CD4-positive, alpha-beta memory T cell (primary cell): ENCODE measurements around the gene SETBP1. TPM values are rescaled to one million over a fixed set of nuclear protein-coding genes. Genes with fewer than 3 reads are reported as not detected.
A peak's percentile ranks its signal among the peaks of the same experiment; 100 is the strongest.

Source experiments
- CTCF ChIA-PET: fragments of 350-600 bp; sonication (Branson Sonifier 250); formaldehyde crosslinking; loops from one replicate; lab custom pipeline; 2021; ENCODE audit warnings: inconsistent platforms; ENCODE audit not compliant: partially characterized antibody; lab: Charles Lee
- POLR2A ChIA-PET: fragments of 350-600 bp; sonication (Branson Sonifier 250); formaldehyde crosslinking; loops from one replicate; lab custom pipeline; 2021; ENCODE audit not compliant: partially characterized antibody; lab: Charles Lee
- DNase-seq, 5 donors: peaks; one replicate each; pipeline versions ENCODE4 v3.0.0 to v3.0.0-alpha.2; 2020 to 2022; ENCODE audit warnings: mixed read lengths in 1 of 5
- H3K27ac ChIP-seq: one replicate; pipeline ENCODE4 v1.7.0; 2013; ENCODE audit warnings: low read depth, low read length
- H3K27me3 ChIP-seq: 2 replicates; pipeline ENCODE4 v1.7.0; 2013; ENCODE audit warnings: mild to moderate bottlenecking, low read length, moderate library complexity; ENCODE audit not compliant: insufficient read depth
- H3K36me3 ChIP-seq: 2 replicates; pipeline ENCODE4 v1.7.0; 2013; ENCODE audit warnings: mild to moderate bottlenecking, low read length, moderate library complexity; ENCODE audit not compliant: insufficient read depth
- H3K4me1 ChIP-seq: 2 replicates; pipeline ENCODE4 v1.7.0; 2013; ENCODE audit warnings: mild to moderate bottlenecking, low read length, moderate library complexity; ENCODE audit not compliant: insufficient read depth
- H3K4me3 ChIP-seq, 2 donors: one replicate each; pipeline ENCODE4 v1.7.0; 2013; ENCODE audit warnings: low read length in 2 of 2, mild to moderate bottlenecking in 1 of 2
- H3K9me3 ChIP-seq, 2 donors: one replicate each; pipeline ENCODE4 v1.7.0; 2013; ENCODE audit warnings: low read length in 2 of 2, control low read depth in 1 of 2; ENCODE audit not compliant: control insufficient read depth in 1 of 2
- H3K27ac Mint-ChIP-seq, 7 donors: one replicate each; pipeline ENCODE4 v1.8.0; 2020 to 2021; ENCODE audit warnings: mixed read lengths in 7 of 7, mild to moderate bottlenecking in 6 of 7, inconsistent platforms in 3 of 7, moderate library complexity in 3 of 7
- H3K27me3 Mint-ChIP-seq, 2 donors: one replicate each; pipeline ENCODE4 v1.8.0; 2020 to 2021; ENCODE audit warnings: mixed read lengths in 2 of 2
- H3K36me3 Mint-ChIP-seq, 2 donors: one replicate each; pipeline ENCODE4 v1.8.0; 2020 to 2021; ENCODE audit warnings: mixed read lengths in 2 of 2, inconsistent platforms in 1 of 2, mild to moderate bottlenecking in 1 of 2
- H3K4me1 Mint-ChIP-seq, 4 donors: one replicate each; pipeline ENCODE4 v1.8.0; 2020 to 2021; ENCODE audit warnings: mixed read lengths in 4 of 4, mild to moderate bottlenecking in 1 of 4
- H3K4me3 Mint-ChIP-seq, 8 donors: one replicate each; pipeline ENCODE4 v1.8.0; 2020 to 2021; ENCODE audit warnings: mixed read lengths in 8 of 8, mild to moderate bottlenecking in 7 of 8, moderate library complexity in 6 of 8, inconsistent platforms in 3 of 8
- H3K9me3 Mint-ChIP-seq, 8 donors: one replicate each; pipeline ENCODE4 v1.8.0; 2020 to 2021; ENCODE audit warnings: mixed read lengths in 8 of 8, mild to moderate bottlenecking in 5 of 8, inconsistent platforms in 3 of 8, moderate library complexity in 1 of 8
- intact Hi-C: fragments of 100-400 bp; cut with micrococcal nuclease; formaldehyde crosslinking; loops from one replicate; pipeline ENCODE4 v1.15.1; 2023
- polyA plus RNA-seq, 2 donors: library from polyadenylated mRNA; unstranded; fragments of 300-500 nt; fragmentation: Illumina TruSeq; gene quantifications; one replicate each; pipeline ENCODE4 v1.2.3, GENCODE V29; 2021
- total RNA-seq, 2 experiments: library from RNA; stranded (reverse); gene quantifications; one replicate each; pipeline ENCODE4 v1.2.3, GENCODE V29; 2021

The SETBP1 gene
- total and polyA plus RNA-seq, 4 experiments from 2014 or later = 0.03 to 0.21 (median 0.09) TPM; not detected in 1

GRCh38 chr18:44781886-44782285 is 101.2 kb downstream of the SETBP1 start:
- no peaks in the 10 kb centered on the region for H3K27me3 ChIP-seq
- H3K4me3 ChIP-seq = no peak overlapping the region
- H3K9me3 ChIP-seq = no peaks in the 10 kb centered on the region
- ChIA-PET CTCF (no interaction called here), POLR2A (no interaction called here)
- no peaks in the 10 kb centered on the region for H3K36me3 ChIP-seq
- no peaks in the 10 kb centered on the region for H3K36me3 Mint-ChIP-seq
- peaks cover 0 to 7% (median 5%) of the 10 kb centered on the region in 4 donors for H3K4me1 Mint-ChIP-seq
- no peak overlapping the region for H3K27ac Mint-ChIP-seq
- intact Hi-C loops = no loop called here
- no peaks in the 10 kb centered on the region for H3K9me3 Mint-ChIP-seq
- H3K4me3 Mint-ChIP-seq = no peak overlapping the region
- H3K4me1 ChIP-seq = no peaks in the 10 kb centered on the region
- H3K27me3 Mint-ChIP-seq = peaks cover 1 to 3% of the 10 kb centered on the region in 2 donors
- H3K27ac ChIP-seq = no peak overlapping the region
- no peak for DNase-seq

- POLR2A ChIA-PET = no interaction called here
- H3K9me3 ChIP-seq = no peaks in the 10 kb centered on the region
- H3K4me1 ChIP-seq = no peaks in the 10 kb centered on the region
- no peaks in the 10 kb centered on the region for H3K36me3 ChIP-seq
- no peaks in the 10 kb centered on the region for H3K27me3 ChIP-seq
- Mint-ChIP-seq H3K9me3 (no peaks in the 10 kb centered on the region), H3K27me3 (peaks cover 1 to 3% of the 10 kb centered on the region in 2 donors), H3K4me3 (no peak overlapping the region), H3K36me3 (no peaks in the 10 kb centered on the region), H3K27ac (no peak overlapping the region), H3K4me1 (peaks cover 0 to 7% (median 5%) of the 10 kb centered on the region in 4 donors)
- CTCF ChIA-PET = no interaction called here
- no peak overlapping the region for H3K27ac ChIP-seq
- no peak for DNase-seq
- intact Hi-C loops = no loop called here
- no peak overlapping the region for H3K4me3 ChIP-seq
Measured at GRCh38 chr18:44782617-44783016, 101.9 kb downstream of the SETBP1 start.

GRCh38 chr18:44783371-44783770 is 102.7 kb downstream of the SETBP1 start:
- Mint-ChIP-seq H3K4me3 (no peak overlapping the region), H3K27me3 (peaks cover 1 to 3% of the 10 kb centered on the region in 2 donors), H3K9me3 (no peaks in the 10 kb centered on the region), H3K4me1 (peaks cover 0 to 7% (median 5%) of the 10 kb centered on the region in 4 donors), H3K36me3 (no peaks in the 10 kb centered on the region), H3K27ac (no peak overlapping the region)
- DNase-seq = no peak
- Histone ChIP-seq H3K4me1 (no peaks in the 10 kb centered on the region), H3K9me3 (no peaks in the 10 kb centered on the region), H3K27me3 (no peaks in the 10 kb centered on the region), H3K36me3 (no peaks in the 10 kb centered on the region), H3K4me3 (no peak overlapping the region), H3K27ac (no peak overlapping the region)
- ChIA-PET POLR2A (no interaction called here), CTCF (no interaction called here)
- intact Hi-C loops = no loop called here

GRCh38 chr18:44786257-44786656 is 105.6 kb downstream of the SETBP1 start:
- POLR2A ChIA-PET = no interaction called here
- DNase-seq = no peak
- Histone ChIP-seq H3K27me3 (no peaks in the 10 kb centered on the region), H3K4me3 (no peak overlapping the region), H3K9me3 (no peaks in the 10 kb centered on the region), H3K27ac (no peak overlapping the region), H3K4me1 (no peaks in the 10 kb centered on the region), H3K36me3 (no peaks in the 10 kb centered on the region)
- Mint-ChIP-seq H3K4me3 (peak overlapping the region in 3 of 8 donors; percentile 28 to 65 (median 36)), H3K27ac (peak overlapping the region in 1 of 7 donors; percentile 22), H3K36me3 (no peaks in the 10 kb centered on the region), H3K9me3 (no peaks in the 10 kb centered on the region), H3K27me3 (peaks cover 0 to 3% of the 10 kb centered on the region in 2 donors), H3K4me1 (peaks cover 0 to 7% (median 5%) of the 10 kb centered on the region in 4 donors)
- intact Hi-C loops = no loop called here
- CTCF ChIA-PET = no interaction called here

GRCh38 chr18:44786688-44787087 is 106.0 kb downstream of the SETBP1 start:
- H3K9me3 Mint-ChIP-seq = no peaks in the 10 kb centered on the region
- no peaks in the 10 kb centered on the region for H3K9me3 ChIP-seq
- no peaks in the 10 kb centered on the region for H3K36me3 ChIP-seq
- H3K27ac ChIP-seq = no peak overlapping the region
- H3K36me3 Mint-ChIP-seq = no peaks in the 10 kb centered on the region
- H3K27me3 ChIP-seq = no peaks in the 10 kb centered on the region
- no peak for DNase-seq
- H3K27ac Mint-ChIP-seq = peak overlapping the region in 2 of 7 donors; percentile 53 to 74
- H3K4me1 Mint-ChIP-seq = peaks cover 0 to 7% (median 5%) of the 10 kb centered on the region in 4 donors
- H3K4me3 ChIP-seq = no peak overlapping the region
- ChIA-PET CTCF (no interaction called here), POLR2A (no interaction called here)
- H3K27me3 Mint-ChIP-seq = peaks cover 0 to 3% of the 10 kb centered on the region in 2 donors
- intact Hi-C loops = no loop called here
- H3K4me3 Mint-ChIP-seq = peak overlapping the region in 7 of 8 donors; percentile 8 to 75 (median 48)
- H3K4me1 ChIP-seq = no peaks in the 10 kb centered on the region

- Histone ChIP-seq H3K27ac (no peak overlapping the region), H3K4me1 (no peaks in the 10 kb centered on the region), H3K36me3 (no peaks in the 10 kb centered on the region), H3K27me3 (no peaks in the 10 kb centered on the region), H3K4me3 (no peak overlapping the region), H3K9me3 (no peaks in the 10 kb centered on the region)
- H3K27me3 Mint-ChIP-seq = peaks cover 0 to 2% of the 10 kb centered on the region in 2 donors
- H3K4me3 Mint-ChIP-seq = no peak overlapping the region
- peaks cover 0 to 7% (median 5%) of the 10 kb centered on the region in 4 donors for H3K4me1 Mint-ChIP-seq
- intact Hi-C loops = no loop called here
- H3K27ac Mint-ChIP-seq = peak overlapping the region in 1 of 7 donors; percentile 36
- ChIA-PET POLR2A (no interaction called here), CTCF (no interaction called here)
- H3K36me3 Mint-ChIP-seq = no peaks in the 10 kb centered on the region
- DNase-seq = no peak
- H3K9me3 Mint-ChIP-seq = no peaks in the 10 kb centered on the region
Measured at GRCh38 chr18:44788334-44788733, 107.6 kb downstream of the SETBP1 start.

GRCh38 chr18:44789710-44790109 is 109.0 kb downstream of the SETBP1 start:
- Histone ChIP-seq H3K36me3 (no peaks in the 10 kb centered on the region), H3K27ac (no peak overlapping the region), H3K4me1 (no peaks in the 10 kb centered on the region), H3K27me3 (no peaks in the 10 kb centered on the region), H3K4me3 (no peak overlapping the region), H3K9me3 (no peaks in the 10 kb centered on the region)
- no peak overlapping the region for H3K27ac Mint-ChIP-seq
- ChIA-PET POLR2A (no interaction called here), CTCF (no interaction called here)
- H3K4me3 Mint-ChIP-seq = no peak overlapping the region
- intact Hi-C loops = no loop called here
- peaks cover 0 to 7% (median 5%) of the 10 kb centered on the region in 4 donors for H3K4me1 Mint-ChIP-seq
- H3K9me3 Mint-ChIP-seq = no peaks in the 10 kb centered on the region
- H3K36me3 Mint-ChIP-seq = no peaks in the 10 kb centered on the region
- peaks cover 0 to 2% of the 10 kb centered on the region in 2 donors for H3K27me3 Mint-ChIP-seq
- no peak for DNase-seq
